GM19467 (cell line): ENCODE data around the gene NSD1.
"Not testable (repeated sequence)": the region's sequence is repeated elsewhere in the genome, so short reads cannot be mapped to it uniquely, and the experiment has no call there.

Experiments used
- ATAC-seq: cut with Tn5 transposase; IDR thresholded peaks from one replicate; pipeline ENCODE4 v1.9.1; 2021; ENCODE audit warnings: mild to moderate bottlenecking, moderate library complexity; ENCODE audit not compliant: unreplicated experiment

Gene NSD1

DNA sequence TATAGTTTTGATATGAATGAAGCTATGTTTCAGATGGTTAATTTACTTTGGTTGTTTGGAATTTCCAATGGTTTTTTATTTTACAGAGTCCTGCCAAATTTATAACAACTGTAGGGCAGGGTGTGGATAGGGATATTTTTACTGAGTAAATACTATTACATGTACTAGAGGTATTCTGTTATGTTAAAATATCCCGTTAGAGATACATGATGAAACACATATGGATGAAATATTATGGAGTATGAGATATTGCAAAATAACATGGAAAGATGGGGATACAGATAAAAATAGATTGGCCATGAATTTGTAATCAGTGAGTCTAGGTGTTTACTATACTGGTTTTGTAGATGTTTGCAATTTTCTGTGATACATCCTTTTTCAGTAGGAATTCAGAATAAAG lies 93.3 kb downstream of the NSD1 start:
- no peak for ATAC-seq

- no peak for ATAC-seq
Observed at GRCh38 chr5:177228751-177229150, 95.2 kb downstream of the NSD1 start.

GRCh38 chr5:177230660-177231059 lies 97.1 kb downstream of the NSD1 start:
- no peak for ATAC-seq

DNA sequence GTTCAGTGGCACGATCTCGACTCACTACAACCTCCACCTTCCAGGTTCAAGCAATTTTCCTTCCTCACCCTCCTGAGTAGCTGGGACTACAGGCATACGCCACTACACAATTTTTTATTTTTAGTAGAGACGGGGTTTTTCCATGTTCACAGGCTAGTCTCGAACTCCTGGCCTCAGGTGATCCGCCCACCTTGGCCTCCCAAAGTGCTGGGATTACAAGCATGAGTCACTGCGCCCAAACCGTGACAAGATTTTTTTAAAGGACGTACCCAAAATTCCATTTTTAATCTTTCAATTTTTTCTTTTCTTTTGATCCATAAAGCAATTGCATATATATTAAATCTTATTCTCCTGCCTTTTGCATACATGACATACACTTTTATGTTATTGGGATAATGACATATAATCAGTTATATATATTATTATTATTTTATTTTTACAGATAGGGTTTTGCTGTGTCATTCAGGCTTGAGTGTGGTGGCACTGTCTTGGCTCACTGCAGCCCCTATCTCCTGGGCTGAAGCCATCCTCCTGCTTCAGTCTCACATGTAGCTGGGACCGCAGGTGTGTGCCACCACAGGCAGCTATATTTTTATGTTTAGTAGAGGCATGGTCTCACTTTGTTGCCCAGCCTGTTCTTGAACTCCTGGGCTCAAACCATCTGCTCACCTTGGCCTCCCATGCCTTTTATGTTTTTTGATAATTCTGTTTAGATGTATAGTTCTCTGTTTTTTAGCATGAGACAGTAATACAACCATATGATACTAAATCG lies 98.1 kb downstream of the NSD1 start:
- no peak for ATAC-seq

DNA sequence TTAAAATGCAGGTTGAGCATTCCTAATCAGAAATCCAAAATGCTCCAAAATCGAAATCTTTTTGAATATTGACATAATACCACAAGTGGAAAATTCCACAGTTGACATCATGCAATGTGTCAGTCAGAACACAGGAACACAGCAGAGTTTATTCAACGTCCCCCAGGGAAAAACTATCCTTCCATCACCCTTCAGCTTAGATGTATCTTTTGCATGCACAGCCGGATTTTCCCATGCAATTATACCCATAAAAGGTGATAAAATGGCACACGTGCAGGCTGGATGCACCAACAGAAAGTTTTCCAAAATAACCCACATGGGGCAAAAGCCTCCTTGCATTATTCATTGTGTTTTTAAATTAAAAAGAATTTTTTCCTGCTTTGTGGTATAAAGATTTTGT lies 98.8 kb downstream of the NSD1 start:
- ATAC-seq = no peak

DNA sequence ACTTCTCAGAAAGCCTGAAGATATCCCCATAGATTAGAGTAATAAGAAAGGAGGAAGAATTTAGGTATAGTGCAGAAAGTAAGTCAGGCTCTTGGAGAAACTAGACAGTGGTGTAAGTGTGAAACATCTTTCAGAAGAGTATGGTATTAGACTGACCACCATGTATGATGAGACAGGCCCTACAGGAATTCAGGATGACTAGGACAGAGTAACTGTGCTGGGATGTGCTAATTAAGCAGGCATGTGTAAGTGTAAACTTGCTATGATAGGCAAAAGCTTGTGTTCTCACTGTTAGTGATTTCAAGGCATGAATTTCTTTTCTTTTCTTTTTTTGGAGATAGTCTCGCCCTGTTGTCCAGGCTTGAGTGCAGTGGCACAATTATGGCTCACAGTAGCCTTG lies 99.2 kb downstream of the NSD1 start:
- ATAC-seq = no peak

- no peak for ATAC-seq
Observed at GRCh38 chr5:177233206-177233605, 99.6 kb downstream of the NSD1 start.

GRCh38 chr5:177233802-177234201 lies 100.2 kb downstream of the NSD1 start:
- no peak for ATAC-seq

GRCh38 chr5:177234841-177235240 lies 101.3 kb downstream of the NSD1 start:
- ATAC-seq = no peak

- no peak for ATAC-seq
Observed at GRCh38 chr5:177241768-177242167, 108.2 kb downstream of the NSD1 start.

DNA sequence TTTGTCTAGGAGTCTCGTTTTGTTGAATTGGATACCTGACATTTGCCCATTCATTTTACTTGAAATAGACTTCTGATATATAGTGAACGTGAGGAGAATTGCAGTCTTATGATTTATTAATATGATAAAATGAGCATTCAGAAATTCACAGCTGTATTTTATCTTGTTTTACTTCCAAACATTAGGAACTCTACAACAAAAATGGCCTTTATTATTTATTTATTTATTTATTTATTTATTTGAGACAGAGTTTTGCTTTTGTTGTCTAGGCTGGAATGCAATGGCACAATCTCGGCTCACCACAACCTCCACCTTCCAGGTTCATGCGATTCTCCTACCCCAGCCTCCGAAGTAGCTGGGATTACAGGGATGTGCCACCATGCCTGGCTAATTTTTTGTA lies 108.7 kb downstream of the NSD1 start:
- ATAC-seq = no peak

DNA sequence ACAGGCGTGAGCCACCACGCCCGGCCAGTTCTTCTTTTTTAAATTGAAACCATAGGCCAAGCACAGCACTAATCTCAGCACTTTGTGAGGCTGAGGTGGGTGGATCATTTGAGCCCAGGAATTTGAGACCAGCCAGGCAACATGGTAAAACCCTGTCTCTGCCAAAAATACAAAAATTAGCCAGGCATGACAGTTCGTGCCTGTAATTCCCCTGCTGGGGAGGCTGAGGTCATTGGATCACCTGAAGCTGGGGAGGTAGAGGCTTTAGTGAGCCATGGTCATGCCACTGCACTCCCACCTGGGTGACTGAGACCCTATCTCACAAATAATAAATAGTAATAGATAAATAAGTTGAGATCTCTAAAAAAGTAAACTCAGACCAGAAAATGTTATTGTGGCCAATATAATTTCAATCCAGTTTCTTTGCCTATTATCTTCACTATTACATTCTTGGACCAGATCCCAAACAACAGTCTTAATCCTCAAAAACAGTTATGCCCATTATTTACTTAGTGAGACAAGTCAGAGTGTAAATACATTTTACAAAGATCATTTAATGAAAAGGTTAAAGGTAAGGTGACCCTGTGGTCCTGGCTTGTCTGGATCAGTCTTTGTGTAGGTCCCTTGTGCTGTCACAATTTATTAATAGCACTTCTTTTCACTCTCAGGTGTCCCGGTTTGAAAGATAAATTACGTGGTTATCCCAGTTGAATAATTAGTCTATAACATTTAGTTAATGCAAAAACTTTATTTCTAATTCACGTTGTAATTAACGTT lies 116.4 kb downstream of the NSD1 start:
- ATAC-seq = no peak

GRCh38 chr5:177253252-177253651 lies 119.7 kb downstream of the NSD1 start:
- no peak for ATAC-seq

- ATAC-seq = no peak
Observed at GRCh38 chr5:177256296-177256695, 122.7 kb downstream of the NSD1 start.

- ATAC-seq = not testable (repeated sequence)
Observed at GRCh38 chr5:177258711-177259110, 125.1 kb downstream of the NSD1 start.

DNA sequence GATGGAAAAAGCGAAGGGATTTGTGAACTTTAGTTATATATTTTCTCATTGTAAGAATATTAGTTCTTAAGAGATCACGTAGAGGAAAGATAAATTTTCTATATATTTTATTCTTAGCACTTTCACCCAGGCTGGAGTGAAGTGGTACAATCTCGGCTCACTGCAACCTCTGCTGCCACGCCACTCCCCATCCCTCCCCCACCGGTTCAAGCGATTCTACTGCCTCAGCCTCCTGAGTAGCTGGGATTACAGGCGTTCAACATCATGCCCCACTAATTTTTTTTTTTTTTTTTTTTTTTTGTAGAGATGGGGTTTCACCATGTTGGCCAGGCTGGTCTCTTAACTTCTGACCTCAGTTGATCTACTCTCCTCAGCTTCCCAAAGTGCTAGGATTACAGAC lies 127.4 kb downstream of the NSD1 start:
- no peak for ATAC-seq

- no peak for ATAC-seq
Observed at GRCh38 chr5:177261510-177261909, 127.9 kb downstream of the NSD1 start.

DNA sequence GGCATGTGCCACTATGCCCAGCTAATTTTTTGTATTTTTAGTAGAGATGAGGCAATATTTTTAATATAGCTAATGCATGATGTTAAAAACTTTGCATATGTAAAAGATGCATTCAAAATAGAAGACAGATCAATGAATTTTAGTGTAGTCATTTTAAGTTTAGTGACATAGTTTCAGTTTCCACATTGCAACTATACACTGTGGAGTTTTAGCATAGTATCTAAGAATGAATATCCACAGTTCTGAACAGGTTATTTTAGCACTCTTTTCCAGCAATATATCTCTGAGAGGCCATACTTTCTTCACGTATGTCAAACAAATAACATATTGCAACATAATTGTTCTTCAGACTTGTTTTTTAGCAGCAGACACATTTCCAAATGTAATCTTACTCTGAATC lies 130.6 kb downstream of the NSD1 start:
- ATAC-seq = no peak

DNA sequence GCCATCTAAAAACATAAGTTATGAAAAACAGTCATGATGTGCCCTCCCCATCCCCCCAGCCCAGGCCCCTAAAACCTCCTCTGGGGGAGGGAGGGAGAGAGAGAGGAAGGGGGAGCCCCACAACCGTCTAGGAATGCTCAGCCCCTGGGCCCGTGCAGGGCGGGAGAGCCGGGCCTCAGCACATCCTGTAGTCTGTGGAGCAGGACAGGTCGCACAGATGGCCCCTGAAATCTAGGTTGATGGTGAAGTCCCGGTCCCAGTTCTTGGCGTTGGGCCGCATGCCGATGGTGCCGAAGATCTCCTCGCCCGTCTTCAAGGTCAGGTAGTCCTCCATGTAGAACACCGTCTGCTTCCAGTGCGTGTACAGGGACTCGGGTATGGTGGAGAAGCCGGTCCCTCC lies 131.8 kb downstream of the NSD1 start:
- no peak for ATAC-seq

DNA sequence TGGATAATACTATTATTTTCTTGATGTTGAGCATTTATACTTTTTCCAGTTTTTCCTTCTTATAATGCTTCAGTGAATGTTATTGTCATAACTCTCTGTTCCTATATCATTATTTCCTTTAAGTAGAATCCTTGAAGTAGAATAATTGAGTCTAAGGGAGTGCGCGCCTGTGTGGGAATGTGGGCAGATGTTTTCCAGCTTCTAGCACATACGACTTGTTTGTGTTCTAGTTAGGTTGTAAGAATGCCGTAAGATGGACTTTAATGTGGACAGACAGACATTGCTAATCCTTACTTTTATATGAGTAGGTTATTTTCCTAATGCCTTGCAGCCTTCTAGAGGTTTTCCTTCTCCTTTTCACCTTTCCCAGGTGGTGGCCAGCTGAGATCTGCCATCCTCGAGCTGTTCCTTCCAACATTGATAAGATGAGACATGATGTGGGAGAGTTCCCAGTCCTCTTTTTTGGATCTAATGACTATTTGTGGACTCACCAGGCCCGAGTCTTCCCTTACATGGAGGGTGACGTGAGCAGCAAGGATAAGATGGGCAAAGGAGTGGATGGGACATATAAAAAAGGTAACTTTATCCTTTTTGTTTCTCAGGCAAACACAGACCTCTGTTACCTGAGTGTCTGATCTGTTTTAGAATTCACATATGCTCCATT lies 135.8 kb downstream of the NSD1 start:
- no peak for ATAC-seq

GRCh38 chr5:177269976-177270375 lies 136.4 kb downstream of the NSD1 start:
- no peak for ATAC-seq

DNA sequence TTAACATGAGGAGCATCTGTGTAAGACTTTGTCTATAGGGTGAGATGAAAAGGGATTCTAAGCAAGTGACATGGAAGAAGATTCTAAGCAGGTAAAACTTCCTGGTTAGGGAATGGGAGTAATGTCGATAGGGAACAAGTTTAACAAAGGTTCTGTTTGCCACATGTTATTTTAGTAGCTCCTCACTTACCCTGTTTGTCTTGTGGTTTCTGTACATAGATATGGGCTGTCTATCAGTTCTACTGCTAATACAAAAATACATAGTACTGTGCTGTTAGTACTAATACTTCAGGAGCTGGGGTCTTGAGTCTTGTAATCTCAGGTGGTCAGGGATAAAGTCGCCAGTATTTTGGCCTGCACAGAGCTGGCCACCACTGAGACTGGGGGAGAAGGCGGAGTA lies 137.1 kb downstream of the NSD1 start:
- no peak for ATAC-seq
